HepG2 (cell line): ENCODE measurements around the gene COASY. TPM values are rescaled to one million over a fixed set of nuclear protein-coding genes. Genes with fewer than 3 reads are reported as not detected.

Source experiments
- ELK4 ChIP-seq: sonication (generic); formaldehyde crosslinking; IDR thresholded peaks from 2 replicates; pipeline ENCODE4 v1.9.0; 2021; ENCODE audit warnings: missing genetic modification reagents, borderline replicate concordance
- FLYWCH1 ChIP-seq: sonication (generic); formaldehyde crosslinking; IDR thresholded peaks from 2 replicates; pipeline ENCODE4 v1.8.1; 2023; ENCODE audit warnings: mild to moderate bottlenecking, missing genetic modification reagents
- GTF3A ChIP-seq: sonication (generic); formaldehyde crosslinking; conservative IDR thresholded peaks from 2 replicates; pipeline ENCODE4 v1.4.0; 2020; ENCODE audit warnings: mild to moderate bottlenecking, missing genetic modification reagents
- MAZ ChIP-seq, 2 experiments: sonication (generic) in 1 of 2; formaldehyde crosslinking in 1 of 2; IDR thresholded peaks; 2 replicates each; pipeline versions ENCODE4 v1.5.0 to v1.6.1; 2012 to 2020; ENCODE audit warnings: low read depth in 2 of 2, mild to moderate bottlenecking in 2 of 2, borderline replicate concordance in 1 of 2, improper control_type of control experiment in 1 of 2, low read length in 1 of 2, missing genetic modification reagents in 1 of 2, moderate library complexity in 1 of 2
- SALL1 ChIP-seq: sonication (generic); formaldehyde crosslinking; IDR thresholded peaks from 2 replicates; pipeline ENCODE4 v1.8.0; 2022; ENCODE audit warnings: mild to moderate bottlenecking, missing genetic modification reagents
- SIN3B ChIP-seq: fragments of 150-350 bp; IDR thresholded peaks from 2 replicates; pipeline ENCODE4 v1.6.1; 2014; ENCODE audit warnings: low read length
- SMYD3 ChIP-seq: sonication (generic); formaldehyde crosslinking; IDR thresholded peaks from 2 replicates; pipeline ENCODE4 v1.8.1; 2023; ENCODE audit warnings: mild to moderate bottlenecking, missing genetic modification reagents
- SYNCRIP ChIP-seq: fragments of 200-400 bp; formaldehyde crosslinking; IDR thresholded peaks from 2 replicates; pipeline ENCODE4 v1.6.1; 2018; ENCODE audit warnings: mild to moderate bottlenecking, low read depth, low read length; ENCODE audit not compliant: insufficient read depth
- YEATS2 ChIP-seq: sonication (generic); formaldehyde crosslinking; IDR thresholded peaks from 2 replicates; pipeline ENCODE4 v1.4.0; 2020; ENCODE audit warnings: missing genetic modification reagents, borderline replicate concordance
- ZNF143 ChIP-seq: sonication (generic); formaldehyde crosslinking; IDR thresholded peaks from 2 replicates; pipeline ENCODE4 v1.4.0; 2020; ENCODE audit warnings: missing genetic modification reagents
- ZNF552 ChIP-seq: sonication (generic); formaldehyde crosslinking; IDR thresholded peaks from 2 replicates; pipeline ENCODE4 v1.9.0; 2022; ENCODE audit warnings: missing genetic modification reagents, mild to moderate bottlenecking, borderline replicate concordance
- polyA plus RNA-seq, 8 experiments: library from polyadenylated mRNA; depleted of rRNA in 3 of 8; stranded (reverse) in 7 of 8; unstranded in 1 of 8; fragments of >200 nt; fragmentation: Illumina TruSeq in 4 of 8; extraction: Trizol in 4 of 8; gene quantifications; 2 replicates each; pipeline versions ENCODE4 v1.2.1 to v1.2.3, GENCODE V29; 2011 to 2016; ENCODE audit warnings: low read depth in 4 of 8, missing spikeins in 1 of 8, mixed read lengths in 1 of 8; ENCODE audit not compliant: insufficient read depth in 1 of 8
- total RNA-seq, 5 experiments: library from RNA; depleted of rRNA; stranded (reverse); fragments of >200 nt; fragmentation: Illumina TruSeq; extraction: Trizol; gene quantifications; 2 replicates each; pipeline ENCODE4 v1.2.3, GENCODE V29; 2016; ENCODE audit warnings: low read depth in 1 of 5
- TF ChIP-seq, protein P1 (sequence below): sonication (generic); formaldehyde crosslinking; IDR thresholded peaks from 2 replicates; pipeline ENCODE4 v1.4.0; 2020; ENCODE audit warnings: missing genetic modification reagents
- TF ChIP-seq, protein P2 (sequence below): IDR thresholded peaks from 2 replicates; pipeline ENCODE4 v1.6.1; 2016; ENCODE audit warnings: missing biosample characterization, missing genetic modification reagents, low read depth
- TF ChIP-seq, protein P3 (sequence below): sonication (generic); formaldehyde crosslinking; IDR thresholded peaks from 2 replicates; pipeline ENCODE4 v1.8.0; 2022; ENCODE audit warnings: missing genetic modification reagents, mild to moderate bottlenecking, moderate library complexity, borderline replicate concordance

COASY gene
- total and polyA plus RNA-seq, 2 of the 13 experiments (the other 11 are each of a cell fraction or from before 2014, with no cell fraction given): 90.7 to 125 TPM

DNA sequence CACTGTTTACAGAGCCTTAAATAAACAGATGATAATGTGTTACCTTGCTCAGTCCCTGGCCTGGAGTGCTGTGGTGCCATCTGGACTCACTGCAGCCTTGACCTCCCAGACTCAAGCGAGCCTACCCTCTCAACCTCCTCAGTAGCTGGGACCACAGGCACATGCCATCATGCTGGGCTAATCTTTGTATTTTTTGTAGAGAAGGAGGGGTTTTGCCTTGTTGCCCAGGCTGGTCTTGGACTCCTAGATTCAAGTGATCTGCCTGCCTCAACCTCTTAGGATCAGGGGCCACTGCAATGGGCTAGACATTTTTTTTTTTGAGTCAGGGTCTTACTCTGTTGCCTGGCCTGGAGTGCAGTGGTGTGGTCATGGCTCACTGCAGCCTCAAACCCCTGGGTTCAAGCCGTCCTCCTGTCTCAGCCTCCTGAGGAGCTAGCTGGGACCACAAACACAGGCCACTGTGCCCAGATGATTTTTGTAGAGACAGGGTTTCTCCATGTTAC is 30.9 kb upstream of the COASY start (continued):
- TF ChIP-seq ELK4 (CRISPR knock-in tag): no peak
- TF ChIP-seq ZNF552 (CRISPR knock-in tag): 0 out of 2 replicates have a peak, but pooled peaks have one; percentile 55
- TF ChIP-seq, protein P1, sequence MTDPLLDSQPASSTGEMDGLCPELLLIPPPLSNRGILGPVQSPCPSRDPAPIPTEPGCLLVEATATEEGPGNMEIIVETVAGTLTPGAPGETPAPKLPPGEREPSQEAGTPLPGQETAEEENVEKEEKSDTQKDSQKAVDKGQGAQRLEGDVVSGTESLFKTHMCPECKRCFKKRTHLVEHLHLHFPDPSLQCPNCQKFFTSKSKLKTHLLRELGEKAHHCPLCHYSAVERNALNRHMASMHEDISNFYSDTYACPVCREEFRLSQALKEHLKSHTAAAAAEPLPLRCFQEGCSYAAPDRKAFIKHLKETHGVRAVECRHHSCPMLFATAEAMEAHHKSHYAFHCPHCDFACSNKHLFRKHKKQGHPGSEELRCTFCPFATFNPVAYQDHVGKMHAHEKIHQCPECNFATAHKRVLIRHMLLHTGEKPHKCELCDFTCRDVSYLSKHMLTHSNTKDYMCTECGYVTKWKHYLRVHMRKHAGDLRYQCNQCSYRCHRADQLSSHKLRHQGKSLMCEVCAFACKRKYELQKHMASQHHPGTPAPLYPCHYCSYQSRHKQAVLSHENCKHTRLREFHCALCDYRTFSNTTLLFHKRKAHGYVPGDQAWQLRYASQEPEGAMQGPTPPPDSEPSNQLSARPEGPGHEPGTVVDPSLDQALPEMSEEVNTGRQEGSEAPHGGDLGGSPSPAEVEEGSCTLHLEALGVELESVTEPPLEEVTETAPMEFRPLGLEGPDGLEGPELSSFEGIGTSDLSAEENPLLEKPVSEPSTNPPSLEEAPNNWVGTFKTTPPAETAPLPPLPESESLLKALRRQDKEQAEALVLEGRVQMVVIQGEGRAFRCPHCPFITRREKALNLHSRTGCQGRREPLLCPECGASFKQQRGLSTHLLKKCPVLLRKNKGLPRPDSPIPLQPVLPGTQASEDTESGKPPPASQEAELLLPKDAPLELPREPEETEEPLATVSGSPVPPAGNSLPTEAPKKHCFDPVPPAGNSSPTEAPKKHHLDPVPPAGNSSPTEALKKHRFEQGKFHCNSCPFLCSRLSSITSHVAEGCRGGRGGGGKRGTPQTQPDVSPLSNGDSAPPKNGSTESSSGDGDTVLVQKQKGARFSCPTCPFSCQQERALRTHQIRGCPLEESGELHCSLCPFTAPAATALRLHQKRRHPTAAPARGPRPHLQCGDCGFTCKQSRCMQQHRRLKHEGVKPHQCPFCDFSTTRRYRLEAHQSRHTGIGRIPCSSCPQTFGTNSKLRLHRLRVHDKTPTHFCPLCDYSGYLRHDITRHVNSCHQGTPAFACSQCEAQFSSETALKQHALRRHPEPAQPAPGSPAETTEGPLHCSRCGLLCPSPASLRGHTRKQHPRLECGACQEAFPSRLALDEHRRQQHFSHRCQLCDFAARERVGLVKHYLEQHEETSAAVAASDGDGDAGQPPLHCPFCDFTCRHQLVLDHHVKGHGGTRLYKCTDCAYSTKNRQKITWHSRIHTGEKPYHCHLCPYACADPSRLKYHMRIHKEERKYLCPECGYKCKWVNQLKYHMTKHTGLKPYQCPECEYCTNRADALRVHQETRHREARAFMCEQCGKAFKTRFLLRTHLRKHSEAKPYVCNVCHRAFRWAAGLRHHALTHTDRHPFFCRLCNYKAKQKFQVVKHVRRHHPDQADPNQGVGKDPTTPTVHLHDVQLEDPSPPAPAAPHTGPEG (CRISPR knock-in tag): no peak
- TF ChIP-seq SYNCRIP: no peak
- peak; percentile 98 for TF ChIP-seq SALL1 (CRISPR knock-in tag)
- no peak for TF ChIP-seq FLYWCH1 (CRISPR knock-in tag)
- TF ChIP-seq YEATS2 (CRISPR knock-in tag): peak; percentile 9; the same call in 1 of the 2 replicates
- TF ChIP-seq, protein P2, sequence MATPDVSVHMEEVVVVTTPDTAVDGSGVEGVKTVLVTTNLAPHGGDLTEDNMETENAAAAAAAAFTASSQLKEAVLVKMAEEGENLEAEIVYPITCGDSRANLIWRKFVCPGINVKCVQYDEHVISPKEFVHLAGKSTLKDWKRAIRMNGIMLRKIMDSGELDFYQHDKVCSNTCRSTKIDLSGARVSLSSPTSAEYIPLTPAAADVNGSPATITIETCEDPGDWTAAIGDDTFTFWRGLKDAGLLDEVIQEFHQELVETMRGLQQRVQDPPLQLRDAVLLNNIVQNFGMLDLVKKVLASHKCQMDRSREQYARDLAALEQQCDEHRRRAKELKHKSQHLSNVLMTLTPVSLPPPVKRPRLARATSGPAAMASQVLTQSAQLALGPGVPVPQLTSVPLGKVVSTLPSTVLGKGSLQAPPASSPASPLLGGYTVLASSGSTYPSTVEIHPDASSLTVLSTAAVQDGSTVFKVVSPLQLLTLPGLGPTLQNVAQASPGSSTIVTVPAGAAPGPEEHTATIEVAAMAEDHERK (CRISPR knock-in tag): no peak
- 0 out of 2 replicates have a peak, but pooled peaks have one; percentile 73 for TF ChIP-seq GTF3A (CRISPR knock-in tag)
- TF ChIP-seq SIN3B: no peak
- TF ChIP-seq, protein P3, sequence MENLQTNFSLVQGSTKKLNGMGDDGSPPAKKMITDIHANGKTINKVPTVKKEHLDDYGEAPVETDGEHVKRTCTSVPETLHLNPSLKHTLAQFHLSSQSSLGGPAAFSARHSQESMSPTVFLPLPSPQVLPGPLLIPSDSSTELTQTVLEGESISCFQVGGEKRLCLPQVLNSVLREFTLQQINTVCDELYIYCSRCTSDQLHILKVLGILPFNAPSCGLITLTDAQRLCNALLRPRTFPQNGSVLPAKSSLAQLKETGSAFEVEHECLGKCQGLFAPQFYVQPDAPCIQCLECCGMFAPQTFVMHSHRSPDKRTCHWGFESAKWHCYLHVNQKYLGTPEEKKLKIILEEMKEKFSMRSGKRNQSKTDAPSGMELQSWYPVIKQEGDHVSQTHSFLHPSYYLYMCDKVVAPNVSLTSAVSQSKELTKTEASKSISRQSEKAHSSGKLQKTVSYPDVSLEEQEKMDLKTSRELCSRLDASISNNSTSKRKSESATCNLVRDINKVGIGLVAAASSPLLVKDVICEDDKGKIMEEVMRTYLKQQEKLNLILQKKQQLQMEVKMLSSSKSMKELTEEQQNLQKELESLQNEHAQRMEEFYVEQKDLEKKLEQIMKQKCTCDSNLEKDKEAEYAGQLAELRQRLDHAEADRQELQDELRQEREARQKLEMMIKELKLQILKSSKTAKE (CRISPR knock-in tag): peak; percentile 96
- TF ChIP-seq ZNF143 (CRISPR knock-in tag): no peak
- no peak for TF ChIP-seq SMYD3 (CRISPR knock-in tag)
- peak; percentile 79; the same call in 1 of the 2 replicates for TF ChIP-seq MAZ (IDR thresholded peaks at IDR 0.05; ENCODE audit: borderline replicate concordance, low read depth, low read length)
- peak; percentile 76 for TF ChIP-seq MAZ (CRISPR knock-in tag; IDR thresholded peaks at IDR 0.05; ENCODE audit: low read depth)
